Ovary (tissue), 9 donors: ENCODE results near the gene TMEM11. TPM values are rescaled to one million over a fixed set of nuclear protein-coding genes. Genes with fewer than 3 reads are reported as not detected.

Source experiments
- DNase-seq, 5 donors: peaks; one replicate each; pipeline ENCODE4 v3.0.0-alpha.2; 2019 to 2020
- H3K27ac ChIP-seq, 2 donors: fragments of 200-600 bp; one replicate each; pipeline versions ENCODE4 v1.5.1 to v1.8.0; 2019 to 2022
- H3K27me3 ChIP-seq: fragments of 200-600 bp; one replicate; pipeline ENCODE4 v1.8.0; 2022
- H3K36me3 ChIP-seq: fragments of 200-600 bp; sonication (generic); one replicate; pipeline ENCODE4 v1.5.1; 2019
- H3K4me1 ChIP-seq: one replicate; pipeline ENCODE4 v1.8.1; 2013; ENCODE audit warnings: mild to moderate bottlenecking, moderate library complexity; ENCODE audit not compliant: insufficient read depth
- H3K4me3 ChIP-seq: fragments of 200-600 bp; sonication (generic); one replicate; pipeline ENCODE4 v1.5.1; 2017
- H3K9me3 ChIP-seq, 2 donors: fragments of 200-600 bp in 1 of 2; sonication (generic) in 1 of 2; one replicate each; pipeline versions ENCODE4 v1.5.1 to v1.8.1; 2013 to 2019; ENCODE audit warnings: mild to moderate bottlenecking in 1 of 2, moderate library complexity in 1 of 2
- EP300 ChIP-seq: sonication (generic); formaldehyde crosslinking; IDR thresholded peaks from one replicate; pipeline ENCODE4 v1.6.1; 2017; ENCODE audit warnings: antibody characterized with exemption
- POLR2A ChIP-seq: fragments of 450-650 bp; IDR thresholded peaks from one replicate; pipeline ENCODE4 v1.6.1; 2017; ENCODE audit warnings: antibody characterized with exemption, mild to moderate bottlenecking, moderate library complexity
- WGBS, 3 donors: extraction: QIAGEN DNeasy Blood & Tissue Kit in 1 of 3; methylation state at CpG; one replicate each; pipeline versions ENCODE4 v1.1.5 to v1.1.7; 2013 to 2017; 5-methylcytosine and 5-hydroxymethylcytosine counted together
- intact Hi-C, 4 donors: fragments of 100-400 bp; cut with DNase I; formaldehyde crosslinking; loops; one replicate each; pipeline versions ENCODE4 v1.11.0 to v1.15.1; 2022 to 2023
- polyA plus RNA-seq, 2 donors: library from polyadenylated mRNA; stranded (reverse); fragments of 200-250 nt in 1 of 2; fragments of 350-450 nt in 1 of 2; fragmentation: Illumina TruSeq in 1 of 2; extraction: RNeasy Lipid Tissue Mini Kit (QIAGEN cat#74804) in 1 of 2; gene quantifications; one replicate each; pipeline ENCODE4 v1.2.3, GENCODE V29; 2013 to 2014
- total RNA-seq, 7 donors: library from RNA; depleted of rRNA in 2 of 7; stranded (reverse); fragments of >200 nt in 2 of 7; fragmentation: NEBNext Ultra II Directional in 3 of 7; extraction: Animal tissue kit (Norgen Biotek cat#: 25700) in 3 of 7; gene quantifications; one replicate each; pipeline versions ENCODE4 v1.1.0 to v1.2.4, GENCODE V29; 2016 to 2023
- TF ChIP-seq, protein P1 (sequence below), 3 donors: fragments of 450-650 bp in 2 of 3; fragments of 200-600 bp in 1 of 3; IDR thresholded peaks; one replicate each; pipeline versions ENCODE4 v1.5.1 to v1.8.0; 2016 to 2022; ENCODE audit warnings: antibody characterized with exemption in 3 of 3, mild to moderate bottlenecking in 1 of 3
- donor health status: DM: no; HTN: no; CAD: no; lungs with moderate emphysema.
- donor health status: DM: no; HTN: no; CAD: no.
- donor health status: Bipolar disorder and iron deficiency.
- donor health status: DM: yes; HTN: yes; CAD: no.
- donor health status: DM: no; HTN: no; CAD: no.
- donor health status: DM: yes; HTN: yes; CAD: no.

TMEM11 gene
- total and polyA plus RNA-seq, 9 donors, result 10.5 to 20.0 (median 16.4) TPM

DNA sequence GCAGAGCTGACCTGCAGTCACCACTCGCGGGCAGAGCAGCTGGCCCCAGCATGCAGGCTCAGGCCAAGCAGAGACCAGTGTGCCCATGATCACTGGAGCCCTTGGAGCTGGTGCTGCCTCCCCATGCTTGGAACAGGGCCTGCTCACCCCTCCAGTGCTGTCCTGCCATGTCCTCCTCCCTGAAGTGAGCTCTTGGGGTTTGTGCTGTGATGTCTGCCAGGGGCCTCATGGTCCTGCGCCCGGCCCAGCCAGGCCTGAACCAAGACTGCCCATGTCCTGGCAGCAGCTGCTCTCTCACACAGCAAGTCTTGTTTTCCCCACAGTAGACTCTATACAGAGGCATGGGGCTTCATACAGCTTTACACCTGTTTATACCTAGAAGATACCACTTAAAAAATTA lies 24.6 kb downstream of the TMEM11 start:
- WGBS, 3 donors, result 93 to 96% (median 95%) methylated on average over 4 of the region's 4 CpGs

DNA sequence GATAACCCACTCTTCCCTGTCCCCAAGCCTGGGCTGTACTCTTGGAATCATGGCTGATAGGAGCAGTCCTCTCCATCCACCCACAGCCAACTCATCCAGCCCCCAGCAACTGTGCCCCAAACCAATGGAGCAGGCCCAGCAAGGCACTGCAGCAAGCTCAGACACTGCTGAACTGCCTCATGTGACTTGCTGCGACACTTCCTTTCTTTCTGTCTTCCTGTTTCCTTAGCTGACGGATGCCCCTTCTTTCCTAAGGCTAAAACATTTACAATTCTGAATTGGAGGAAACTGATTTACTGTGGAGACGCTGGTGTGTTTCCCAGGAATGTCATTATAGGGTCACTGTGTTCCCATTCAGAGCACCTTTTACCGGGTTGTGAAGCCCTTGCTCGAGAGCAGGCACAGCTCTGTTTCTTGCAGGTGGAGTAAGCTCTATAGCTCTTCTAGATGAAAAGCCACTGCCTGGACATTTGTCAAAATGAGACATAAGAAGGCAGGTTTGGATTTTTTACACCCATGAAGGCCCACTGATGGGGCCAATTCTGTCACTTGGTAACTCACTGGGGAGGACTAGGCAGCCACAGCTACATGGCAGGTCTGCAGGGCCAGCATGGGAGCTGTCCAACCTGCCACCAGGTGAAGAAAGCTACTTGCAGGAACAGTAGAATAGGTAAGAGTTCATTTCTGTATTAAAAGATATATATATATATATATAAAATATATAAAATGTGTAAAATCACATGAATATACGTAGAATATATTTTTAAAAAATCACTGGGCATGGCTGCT lies 27.4 kb downstream of the TMEM11 start:
- TF ChIP-seq, protein P1, sequence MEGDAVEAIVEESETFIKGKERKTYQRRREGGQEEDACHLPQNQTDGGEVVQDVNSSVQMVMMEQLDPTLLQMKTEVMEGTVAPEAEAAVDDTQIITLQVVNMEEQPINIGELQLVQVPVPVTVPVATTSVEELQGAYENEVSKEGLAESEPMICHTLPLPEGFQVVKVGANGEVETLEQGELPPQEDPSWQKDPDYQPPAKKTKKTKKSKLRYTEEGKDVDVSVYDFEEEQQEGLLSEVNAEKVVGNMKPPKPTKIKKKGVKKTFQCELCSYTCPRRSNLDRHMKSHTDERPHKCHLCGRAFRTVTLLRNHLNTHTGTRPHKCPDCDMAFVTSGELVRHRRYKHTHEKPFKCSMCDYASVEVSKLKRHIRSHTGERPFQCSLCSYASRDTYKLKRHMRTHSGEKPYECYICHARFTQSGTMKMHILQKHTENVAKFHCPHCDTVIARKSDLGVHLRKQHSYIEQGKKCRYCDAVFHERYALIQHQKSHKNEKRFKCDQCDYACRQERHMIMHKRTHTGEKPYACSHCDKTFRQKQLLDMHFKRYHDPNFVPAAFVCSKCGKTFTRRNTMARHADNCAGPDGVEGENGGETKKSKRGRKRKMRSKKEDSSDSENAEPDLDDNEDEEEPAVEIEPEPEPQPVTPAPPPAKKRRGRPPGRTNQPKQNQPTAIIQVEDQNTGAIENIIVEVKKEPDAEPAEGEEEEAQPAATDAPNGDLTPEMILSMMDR (IDR thresholded peaks at IDR 0.05), result no peak
- no peak for TF ChIP-seq POLR2A
- no peak for TF ChIP-seq EP300
- Histone ChIP-seq H3K27me3 (no peaks in the 10 kb centered on the region), H3K27ac (no peak overlapping the region), H3K9me3 (no peaks in the 10 kb centered on the region), H3K36me3 (no peaks in the 10 kb centered on the region), H3K4me3 (no peak overlapping the region), H3K4me1 (peaks cover 2% of the 10 kb centered on the region)
- peak in 1 of 5 donors; percentile 15 for DNase-seq
- intact Hi-C loops, result no loop called here
- 84 to 93% (median 93%) methylated on average over 6 of the region's 6 CpGs for WGBS, 3 donors

More for the DNA sequence above, 24.6 kb downstream of the TMEM11 start:
- H3K4me3 ChIP-seq, result no peak overlapping the region
- H3K36me3 ChIP-seq, result no peaks in the 10 kb centered on the region
- TF ChIP-seq, protein P1 (IDR thresholded peaks at IDR 0.05), result no peak
- no peak for TF ChIP-seq EP300
- no peak for TF ChIP-seq POLR2A
- peaks cover 8% of the 10 kb centered on the region for H3K4me1 ChIP-seq
- intact Hi-C loops, result no loop called here
- DNase-seq, result no peak
- no peak overlapping the region for H3K27ac ChIP-seq
- H3K9me3 ChIP-seq, result no peaks in the 10 kb centered on the region
- no peaks in the 10 kb centered on the region for H3K27me3 ChIP-seq

DNA sequence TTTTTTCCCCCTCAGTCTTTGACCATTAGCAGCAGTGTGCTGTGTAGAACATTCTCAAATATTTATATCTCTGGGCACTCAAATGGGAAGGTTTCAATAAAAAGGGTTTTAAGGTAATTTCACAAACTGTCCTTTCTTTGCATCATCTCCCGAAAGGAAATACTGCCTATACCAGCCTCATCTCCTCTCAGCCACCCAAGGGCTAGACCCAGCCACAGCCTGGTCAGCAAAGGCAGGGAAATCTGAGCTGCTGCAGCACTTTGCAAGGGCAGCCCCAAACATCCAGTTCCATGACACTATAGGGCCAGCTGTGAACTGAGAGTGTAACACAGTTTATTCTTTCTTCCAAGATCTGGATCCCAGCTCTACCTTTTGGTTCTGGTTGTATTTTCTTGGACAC lies 28.9 kb downstream of the TMEM11 start:
- no peaks in the 10 kb centered on the region for H3K36me3 ChIP-seq
- WGBS, 3 donors, result 96 to 100% (median 97%) methylated on average over 1 of the region's 1 CpG
- H3K9me3 ChIP-seq, result no peaks in the 10 kb centered on the region
- intact Hi-C loops, result no loop called here
- no peaks in the 10 kb centered on the region for H3K4me1 ChIP-seq
- DNase-seq, result no peak
- no peak overlapping the region for H3K4me3 ChIP-seq
- no peaks in the 10 kb centered on the region for H3K27me3 ChIP-seq
- TF ChIP-seq, protein P1 (IDR thresholded peaks at IDR 0.05), result no peak
- H3K27ac ChIP-seq, result no peak overlapping the region

DNA sequence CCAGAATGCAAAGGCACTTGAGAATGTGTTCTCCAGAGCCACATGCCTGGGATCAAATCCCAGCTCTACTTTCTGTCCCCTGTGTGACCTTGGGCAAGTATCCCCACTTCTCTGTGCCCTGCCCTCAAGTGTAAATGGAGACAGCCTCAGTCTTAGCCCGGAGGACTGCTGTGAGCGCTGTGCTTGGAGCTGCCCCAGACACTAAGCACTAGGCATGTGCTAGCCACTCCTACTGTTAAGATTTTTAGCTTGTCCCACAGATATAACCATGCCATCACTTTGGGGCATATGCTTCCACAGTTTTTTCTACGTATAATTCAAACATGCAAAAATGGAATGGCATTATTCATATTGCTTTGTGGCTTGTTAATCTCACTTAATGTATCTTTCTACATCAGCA lies 29.4 kb downstream of the TMEM11 start:
- Histone ChIP-seq H3K27me3 (no peaks in the 10 kb centered on the region), H3K9me3 (no peaks in the 10 kb centered on the region), H3K36me3 (no peaks in the 10 kb centered on the region), H3K27ac (no peak overlapping the region), H3K4me3 (no peak overlapping the region), H3K4me1 (no peaks in the 10 kb centered on the region)
- 63 to 95% (median 74%) methylated on average over 3 of the region's 3 CpGs for WGBS, 3 donors
- intact Hi-C loops, result no loop called here
- TF ChIP-seq, protein P1 (IDR thresholded peaks at IDR 0.05), result no peak
- no peak for TF ChIP-seq POLR2A
- TF ChIP-seq EP300, result no peak
- DNase-seq, result no peak
